ENCODE results near the gene SLC15A4. TPM values are rescaled to one million over a fixed set of nuclear protein-coding genes. Genes with fewer than 3 reads are reported as not detected.

Gene SLC15A4
- polyA plus RNA-seq, 2 of the 4 experiments (the other 2 are of a cell fraction) = 21.6 to 40.0 TPM

GRCh38 chr12:128754275-128754674, 69.5 kb downstream of the SLC15A4 start:
- CTCF ChIA-PET = no interaction called here
- Histone ChIP-seq H3K4me3 (no peak overlapping the region), H3K27ac (no peak overlapping the region), H3K4me1 (no peaks in the 10 kb centered on the region), H3K4me2 (no peak overlapping the region), H3K9me3 (no peaks in the 10 kb centered on the region)
- ATAC-seq = no peak
- FAIRE-seq = no peak
- WGBS (ENCODE audit: missing lambda C conversion rate) = 9% methylated on average over 3 of the region's 3 CpGs
- POLR2A ChIA-PET = no interaction called here
- TF ChIP-seq RNF2 (IDR thresholded peaks at IDR 0.05; ENCODE audit: borderline replicate concordance, low read depth) (no peak), NR3C1 (IDR thresholded peaks at IDR 0.05) (no peak), ZSCAN20 (CRISPR knock-in tag; IDR thresholded peaks at IDR 0.05) (no peak), NFE2L2 (conservative IDR thresholded peaks at IDR 0.05; ENCODE audit: low read length) (no peak), ESRRA (IDR thresholded peaks at IDR 0.05; ENCODE audit: borderline replicate concordance, low read length) (no peak), MYC (IDR thresholded peaks at IDR 0.05; ENCODE audit: borderline replicate concordance, low read length) (no peak), PBX3 (IDR thresholded peaks at IDR 0.05) (no peak), HDAC2 (IDR thresholded peaks at IDR 0.05) (no peak), MAFK (IDR thresholded peaks at IDR 0.05; ENCODE audit: partially characterized antibody) (no peak), CHD4 (IDR thresholded peaks at IDR 0.05; ENCODE audit: borderline replicate concordance) (no peak), SREBF2 (IDR thresholded peaks at IDR 0.05) (no peak), CEBPB (IDR thresholded peaks at IDR 0.05) (no peak), USF2 (IDR thresholded peaks at IDR 0.05) (no peak), HOXB13 (CRISPR knock-in tag; IDR thresholded peaks at IDR 0.05; ENCODE audit: low read depth) (no peak), ZFP36 (IDR thresholded peaks at IDR 0.05; ENCODE audit: borderline replicate concordance, partially characterized antibody) (no peak)
- TF ChIP-seq, protein P1, sequence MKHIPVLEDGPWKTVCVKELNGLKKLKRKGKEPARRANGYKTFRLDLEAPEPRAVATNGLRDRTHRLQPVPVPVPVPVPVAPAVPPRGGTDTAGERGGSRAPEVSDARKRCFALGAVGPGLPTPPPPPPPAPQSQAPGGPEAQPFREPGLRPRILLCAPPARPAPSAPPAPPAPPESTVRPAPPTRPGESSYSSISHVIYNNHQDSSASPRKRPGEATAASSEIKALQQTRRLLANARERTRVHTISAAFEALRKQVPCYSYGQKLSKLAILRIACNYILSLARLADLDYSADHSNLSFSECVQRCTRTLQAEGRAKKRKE (CRISPR knock-in tag; IDR thresholded peaks at IDR 0.05; ENCODE audit: low read depth) = no peak
- TF ChIP-seq, protein P2, sequence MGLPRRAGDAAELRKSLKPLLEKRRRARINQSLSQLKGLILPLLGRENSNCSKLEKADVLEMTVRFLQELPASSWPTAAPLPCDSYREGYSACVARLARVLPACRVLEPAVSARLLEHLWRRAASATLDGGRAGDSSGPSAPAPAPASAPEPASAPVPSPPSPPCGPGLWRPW (IDR thresholded peaks at IDR 0.05) = no peak
- DNase-seq (ENCODE audit: low read depth in 1 of 2, low spot score in 1 of 2) = no peak

- TF ChIP-seq NFE2L2 (conservative IDR thresholded peaks at IDR 0.05; ENCODE audit: low read length) (no peak), SREBF2 (IDR thresholded peaks at IDR 0.05) (no peak), RAD21 (conservative IDR thresholded peaks at IDR 0.05 in 1 of 2, IDR thresholded peaks at IDR 0.05 in 1 of 2) (no peak), SMC3 (IDR thresholded peaks at IDR 0.05) (no peak), KDM5A (IDR thresholded peaks at IDR 0.05) (no peak), HOXB5 (CRISPR knock-in tag; IDR thresholded peaks at IDR 0.05) (no peak), CHD2 (IDR thresholded peaks at IDR 0.05; ENCODE audit: low read length, partially characterized antibody) (no peak), JUN (IDR thresholded peaks at IDR 0.05) (no peak), ZFP36 (IDR thresholded peaks at IDR 0.05; ENCODE audit: borderline replicate concordance, partially characterized antibody) (no peak)
- TF ChIP-seq, protein P3, sequence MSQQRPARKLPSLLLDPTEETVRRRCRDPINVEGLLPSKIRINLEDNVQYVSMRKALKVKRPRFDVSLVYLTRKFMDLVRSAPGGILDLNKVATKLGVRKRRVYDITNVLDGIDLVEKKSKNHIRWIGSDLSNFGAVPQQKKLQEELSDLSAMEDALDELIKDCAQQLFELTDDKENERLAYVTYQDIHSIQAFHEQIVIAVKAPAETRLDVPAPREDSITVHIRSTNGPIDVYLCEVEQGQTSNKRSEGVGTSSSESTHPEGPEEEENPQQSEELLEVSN (IDR thresholded peaks at IDR 0.05; ENCODE audit: borderline replicate concordance, low read depth) = no peak
- Histone ChIP-seq H3K4me2 (no peak overlapping the region), H3K9me3 (no peaks in the 10 kb centered on the region), H3K27ac (no peak overlapping the region), H3K4me3 (no peak overlapping the region), H3K4me1 (no peaks in the 10 kb centered on the region)
- 6% methylated on average over 4 of the region's 4 CpGs for WGBS (ENCODE audit: missing lambda C conversion rate)
- POLR2A ChIA-PET = no interaction called here
- DNase-seq (ENCODE audit: low read depth in 1 of 2, low spot score in 1 of 2) = no peak
- FAIRE-seq = no peak
- ATAC-seq = no peak
- CTCF ChIA-PET = no interaction called here
Measured at GRCh38 chr12:128753438-128753837, 70.3 kb downstream of the SLC15A4 start.
